OCI-LY3 (cell line): ENCODE measurements around the gene BHLHE40.

Experiments used
- H2AFZ ChIP-seq: fragments of 200-600, 300-600 bp; shearing (Covaris generic); 2 replicates; pipeline ENCODE4 v1.6.0; 2014; ENCODE audit warnings: antibody characterized with exemption, low read depth, low read length
- H3K27ac ChIP-seq: fragments of 200-600, 300-600 bp; sonication (generic); 2 replicates; pipeline ENCODE4 v1.5.1; 2014; ENCODE audit warnings: mild to moderate bottlenecking, low read length, moderate library complexity, mixed read lengths
- H3K27me3 ChIP-seq: fragments of 200-600, 300-600 bp; sonication (generic); 2 replicates; pipeline ENCODE4 v1.6.1; 2014; ENCODE audit warnings: low read depth, low read length, mixed read lengths
- H3K36me3 ChIP-seq: fragments of 200-600, 300-600 bp; sonication (generic); replicated peaks from 2 replicates; pipeline ENCODE3; 2014; ENCODE audit warnings: low read depth, low read length, mixed read lengths
- H3K4me1 ChIP-seq: fragments of 300-600, 200-600 bp; sonication (generic); 2 replicates; pipeline ENCODE4 v1.6.1; 2014; ENCODE audit warnings: low read length, mixed read lengths
- H3K4me2 ChIP-seq: fragments of 200-600, 300-600 bp; sonication (generic); 2 replicates; pipeline ENCODE4 v1.6.1; 2014; ENCODE audit warnings: low read length, mixed read lengths
- H3K4me3 ChIP-seq: fragments of 300-600, 200-600 bp; sonication (generic); 2 replicates; pipeline ENCODE4 v1.5.1; 2014; ENCODE audit warnings: antibody characterized with exemption, mild to moderate bottlenecking, low read length, moderate library complexity
- H3K79me2 ChIP-seq: fragments of 300-600, 200-600 bp; shearing (Covaris generic); 2 replicates; pipeline ENCODE4 v1.6.1; 2014; ENCODE audit warnings: mild to moderate bottlenecking, low read length, mixed read lengths
- H3K9ac ChIP-seq: fragments of 300-600, 200-600 bp; shearing (Covaris generic); 2 replicates; pipeline ENCODE4 v1.6.0; 2014; ENCODE audit warnings: mild to moderate bottlenecking, low read length, moderate library complexity
- H3K9me3 ChIP-seq: fragments of 200-600, 300-600 bp; shearing (Covaris generic); 2 replicates; pipeline ENCODE4 v1.6.1; 2014; ENCODE audit warnings: low read length, mixed read lengths; ENCODE audit not compliant: insufficient read depth
- H4K20me1 ChIP-seq: fragments of 200-600, 300-600 bp; sonication (generic); 2 replicates; pipeline ENCODE4 v1.6.1; 2016; ENCODE audit warnings: low read length, mixed read lengths; ENCODE audit not compliant: insufficient read depth
- CTCF ChIP-seq: fragments of 200-600, 300-600 bp; sonication (generic); IDR thresholded peaks from 2 replicates; pipeline ENCODE4 v1.5.1; 2014; ENCODE audit warnings: antibody characterized with exemption, low read length, low read depth
- EZH2phosphoT487 ChIP-seq: fragments of 200-600 bp; shearing (Covaris generic); IDR thresholded peaks from 2 replicates; pipeline ENCODE4 v1.6.1; 2018; ENCODE audit warnings: antibody characterized with exemption, mixed run types, low read depth

BHLHE40 gene

GRCh38 chr3:4993276-4994143, 14.3 kb downstream of the BHLHE40 start:
- Histone ChIP-seq H4K20me1 (no peaks in the 10 kb centered on the region), H3K4me3 (no peak overlapping the region), H3K4me1 (no peaks in the 10 kb centered on the region), H2AFZ (no peak overlapping the region), H3K79me2 (no peaks in the 10 kb centered on the region), H3K27ac (no peak overlapping the region), H3K9ac (no peak overlapping the region), H3K36me3 (no peaks in the 10 kb centered on the region), H3K9me3 (no peaks in the 10 kb centered on the region), H3K27me3 (peaks cover 30% of the 10 kb centered on the region), H3K4me2 (no peak overlapping the region)
- TF ChIP-seq CTCF (no peak), EZH2phosphoT487 (no peak)

GRCh38 chr3:4994144-4994730, 15.0 kb downstream of the BHLHE40 start:
- H4K20me1 ChIP-seq: no peaks in the 10 kb centered on the region
- H3K79me2 ChIP-seq: no peaks in the 10 kb centered on the region
- H3K4me2 ChIP-seq: no peak overlapping the region
- H3K4me1 ChIP-seq: no peaks in the 10 kb centered on the region
- no peak overlapping the region for H3K4me3 ChIP-seq
- no peak overlapping the region for H3K27ac ChIP-seq
- TF ChIP-seq CTCF (no peak), EZH2phosphoT487 (no peak)
- H3K36me3 ChIP-seq: no peaks in the 10 kb centered on the region
- no peak overlapping the region for H2AFZ ChIP-seq
- no peaks in the 10 kb centered on the region for H3K9me3 ChIP-seq
- H3K27me3 ChIP-seq: peaks cover 32% of the 10 kb centered on the region
- no peak overlapping the region for H3K9ac ChIP-seq

- Histone ChIP-seq H3K4me2 (no peak overlapping the region), H3K27me3 (peaks cover 35% of the 10 kb centered on the region), H3K27ac (no peak overlapping the region), H3K9ac (no peak overlapping the region), H2AFZ (no peak overlapping the region), H4K20me1 (no peaks in the 10 kb centered on the region), H3K36me3 (no peaks in the 10 kb centered on the region), H3K9me3 (no peaks in the 10 kb centered on the region), H3K4me1 (no peaks in the 10 kb centered on the region), H3K4me3 (no peak overlapping the region), H3K79me2 (no peaks in the 10 kb centered on the region)
- TF ChIP-seq EZH2phosphoT487 (no peak), CTCF (no peak)
Observed at GRCh38 chr3:4994823-4995499, 15.7 kb downstream of the BHLHE40 start.

GRCh38 chr3:4995500-4996053, 16.3 kb downstream of the BHLHE40 start:
- no peak overlapping the region for H3K27ac ChIP-seq
- TF ChIP-seq CTCF (no peak), EZH2phosphoT487 (no peak)
- H3K4me3 ChIP-seq: no peak overlapping the region
- H3K9me3 ChIP-seq: no peaks in the 10 kb centered on the region
- H3K36me3 ChIP-seq: no peaks in the 10 kb centered on the region
- no peak overlapping the region for H2AFZ ChIP-seq
- H3K4me2 ChIP-seq: no peak overlapping the region
- H4K20me1 ChIP-seq: no peaks in the 10 kb centered on the region
- H3K27me3 ChIP-seq: peaks cover 36% of the 10 kb centered on the region
- H3K4me1 ChIP-seq: no peaks in the 10 kb centered on the region
- H3K9ac ChIP-seq: no peak overlapping the region
- H3K79me2 ChIP-seq: no peaks in the 10 kb centered on the region
